ENCODE measurements around the gene MAN2B1. TPM values are rescaled to one million over a fixed set of nuclear protein-coding genes. Genes with fewer than 3 reads are reported as not detected.

MAN2B1 gene
- total and polyA plus RNA-seq, 2 of the 13 experiments (the other 11 are each of a cell fraction or from before 2014, with no cell fraction given) = 23.6 to 23.8 TPM

- peak; percentile 46; the same call in 1 of the 2 replicates for TF ChIP-seq ZNF782 (CRISPR knock-in tag; IDR thresholded peaks at IDR 0.05; ENCODE audit: borderline replicate concordance)
- TF ChIP-seq ZNF24 (IDR thresholded peaks at IDR 0.05) = no peak
- no peak for TF ChIP-seq ZNF710 (CRISPR knock-in tag; IDR thresholded peaks at IDR 0.05; ENCODE audit: borderline replicate concordance)
- no peak for TF ChIP-seq ATF3 (CRISPR knock-in tag; IDR thresholded peaks at IDR 0.05)
- TF ChIP-seq, protein P1, sequence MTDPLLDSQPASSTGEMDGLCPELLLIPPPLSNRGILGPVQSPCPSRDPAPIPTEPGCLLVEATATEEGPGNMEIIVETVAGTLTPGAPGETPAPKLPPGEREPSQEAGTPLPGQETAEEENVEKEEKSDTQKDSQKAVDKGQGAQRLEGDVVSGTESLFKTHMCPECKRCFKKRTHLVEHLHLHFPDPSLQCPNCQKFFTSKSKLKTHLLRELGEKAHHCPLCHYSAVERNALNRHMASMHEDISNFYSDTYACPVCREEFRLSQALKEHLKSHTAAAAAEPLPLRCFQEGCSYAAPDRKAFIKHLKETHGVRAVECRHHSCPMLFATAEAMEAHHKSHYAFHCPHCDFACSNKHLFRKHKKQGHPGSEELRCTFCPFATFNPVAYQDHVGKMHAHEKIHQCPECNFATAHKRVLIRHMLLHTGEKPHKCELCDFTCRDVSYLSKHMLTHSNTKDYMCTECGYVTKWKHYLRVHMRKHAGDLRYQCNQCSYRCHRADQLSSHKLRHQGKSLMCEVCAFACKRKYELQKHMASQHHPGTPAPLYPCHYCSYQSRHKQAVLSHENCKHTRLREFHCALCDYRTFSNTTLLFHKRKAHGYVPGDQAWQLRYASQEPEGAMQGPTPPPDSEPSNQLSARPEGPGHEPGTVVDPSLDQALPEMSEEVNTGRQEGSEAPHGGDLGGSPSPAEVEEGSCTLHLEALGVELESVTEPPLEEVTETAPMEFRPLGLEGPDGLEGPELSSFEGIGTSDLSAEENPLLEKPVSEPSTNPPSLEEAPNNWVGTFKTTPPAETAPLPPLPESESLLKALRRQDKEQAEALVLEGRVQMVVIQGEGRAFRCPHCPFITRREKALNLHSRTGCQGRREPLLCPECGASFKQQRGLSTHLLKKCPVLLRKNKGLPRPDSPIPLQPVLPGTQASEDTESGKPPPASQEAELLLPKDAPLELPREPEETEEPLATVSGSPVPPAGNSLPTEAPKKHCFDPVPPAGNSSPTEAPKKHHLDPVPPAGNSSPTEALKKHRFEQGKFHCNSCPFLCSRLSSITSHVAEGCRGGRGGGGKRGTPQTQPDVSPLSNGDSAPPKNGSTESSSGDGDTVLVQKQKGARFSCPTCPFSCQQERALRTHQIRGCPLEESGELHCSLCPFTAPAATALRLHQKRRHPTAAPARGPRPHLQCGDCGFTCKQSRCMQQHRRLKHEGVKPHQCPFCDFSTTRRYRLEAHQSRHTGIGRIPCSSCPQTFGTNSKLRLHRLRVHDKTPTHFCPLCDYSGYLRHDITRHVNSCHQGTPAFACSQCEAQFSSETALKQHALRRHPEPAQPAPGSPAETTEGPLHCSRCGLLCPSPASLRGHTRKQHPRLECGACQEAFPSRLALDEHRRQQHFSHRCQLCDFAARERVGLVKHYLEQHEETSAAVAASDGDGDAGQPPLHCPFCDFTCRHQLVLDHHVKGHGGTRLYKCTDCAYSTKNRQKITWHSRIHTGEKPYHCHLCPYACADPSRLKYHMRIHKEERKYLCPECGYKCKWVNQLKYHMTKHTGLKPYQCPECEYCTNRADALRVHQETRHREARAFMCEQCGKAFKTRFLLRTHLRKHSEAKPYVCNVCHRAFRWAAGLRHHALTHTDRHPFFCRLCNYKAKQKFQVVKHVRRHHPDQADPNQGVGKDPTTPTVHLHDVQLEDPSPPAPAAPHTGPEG (CRISPR knock-in tag; IDR thresholded peaks at IDR 0.05) = no peak
- no peak for TF ChIP-seq ZNF383 (CRISPR knock-in tag; IDR thresholded peaks at IDR 0.05; ENCODE audit: borderline replicate concordance)
- TF ChIP-seq ZNF446 (CRISPR knock-in tag; IDR thresholded peaks at IDR 0.05) = peak; percentile 75
- no peak for TF ChIP-seq ZBTB14 (CRISPR knock-in tag; IDR thresholded peaks at IDR 0.05)
- TF ChIP-seq ZNF792 (CRISPR knock-in tag; IDR thresholded peaks at IDR 0.05) = peak; percentile 90
- TF ChIP-seq CHCHD3 (CRISPR knock-in tag; IDR thresholded peaks at IDR 0.05) = no peak
- peak; percentile 71 for TF ChIP-seq ZNF230 (CRISPR knock-in tag; IDR thresholded peaks at IDR 0.05)
- TF ChIP-seq, protein P2, sequence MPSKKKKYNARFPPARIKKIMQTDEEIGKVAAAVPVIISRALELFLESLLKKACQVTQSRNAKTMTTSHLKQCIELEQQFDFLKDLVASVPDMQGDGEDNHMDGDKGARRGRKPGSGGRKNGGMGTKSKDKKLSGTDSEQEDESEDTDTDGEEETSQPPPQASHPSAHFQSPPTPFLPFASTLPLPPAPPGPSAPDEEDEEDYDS (CRISPR knock-in tag; IDR thresholded peaks at IDR 0.05) = peak; percentile 95
- 0 out of 2 replicates have a peak, but pooled peaks have one; percentile 41 for TF ChIP-seq SP140L (CRISPR knock-in tag; IDR thresholded peaks at IDR 0.05; ENCODE audit: borderline replicate concordance)
- TF ChIP-seq ZNF33A (CRISPR knock-in tag; IDR thresholded peaks at IDR 0.05; ENCODE audit: borderline replicate concordance) = no peak
- no peak for TF ChIP-seq SOX13 (IDR thresholded peaks at IDR 0.05)
- TF ChIP-seq SOX13 (CRISPR knock-in tag; conservative IDR thresholded peaks at IDR 0.05 in 1 of 2, IDR thresholded peaks at IDR 0.05 in 1 of 2) = peak in 1 of 2 experiments; percentile 40; a peak in 1 of 4 replicates
- TF ChIP-seq, protein P3, sequence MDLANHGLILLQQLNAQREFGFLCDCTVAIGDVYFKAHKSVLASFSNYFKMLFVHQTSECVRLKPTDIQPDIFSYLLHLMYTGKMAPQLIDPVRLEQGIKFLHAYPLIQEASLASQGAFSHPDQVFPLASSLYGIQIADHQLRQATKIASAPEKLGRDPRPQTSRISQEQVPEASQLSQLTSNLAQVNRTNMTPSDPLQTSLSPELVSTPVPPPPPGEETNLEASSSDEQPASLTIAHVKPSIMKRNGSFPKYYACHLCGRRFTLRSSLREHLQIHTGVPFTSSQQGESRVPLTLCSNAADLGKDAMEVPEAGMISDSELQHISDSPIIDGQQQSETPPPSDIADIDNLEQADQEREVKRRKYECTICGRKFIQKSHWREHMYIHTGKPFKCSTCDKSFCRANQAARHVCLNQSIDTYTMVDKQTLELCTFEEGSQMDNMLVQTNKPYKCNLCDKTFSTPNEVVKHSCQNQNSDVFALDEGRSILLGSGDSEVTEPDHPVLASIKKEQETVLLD (CRISPR knock-in tag; IDR thresholded peaks at IDR 0.05; ENCODE audit: low read depth) = 0 out of 2 replicates have a peak, but pooled peaks have one; percentile 14
Observed at GRCh38 chr19:12610540-12611360, 55.8 kb downstream of the MAN2B1 start, which contains the start of the genes ZNF490 and ZNF791 (continued).

Measured in HepG2 (cell line).